Breast epithelium (tissue), 4 donors: Measurements from ENCODE around the gene GRPR. TPM values are rescaled to one million over a fixed set of nuclear protein-coding genes. Genes with fewer than 3 reads are reported as not detected.

Experiments used
- DNase-seq, 2 donors: peaks; one replicate each; pipeline ENCODE4 v3.0.0-alpha.2; 2019; ENCODE audit warnings: low spot score in 2 of 2
- H3K27ac ChIP-seq, 2 donors: fragments of 200-600 bp; sonication (generic) in 1 of 2; one replicate each; pipeline ENCODE4 v1.5.1; 2016 to 2019; ENCODE audit warnings: mild to moderate bottlenecking in 1 of 2
- H3K27me3 ChIP-seq, 2 donors: fragments of 200-600 bp; sonication (generic) in 1 of 2; one replicate each; pipeline versions ENCODE4 v1.5.1 to v1.6.0; 2017 to 2019; ENCODE audit warnings: control low read depth in 1 of 2, mild to moderate bottlenecking in 1 of 2
- H3K36me3 ChIP-seq: fragments of 200-600 bp; one replicate; pipeline ENCODE4 v1.5.1; 2019
- H3K4me1 ChIP-seq, 2 donors: fragments of 200-600 bp; sonication (generic); one replicate each; pipeline ENCODE4 v1.5.1; 2016 to 2019; ENCODE audit warnings: control low read depth in 1 of 2
- H3K4me3 ChIP-seq, 3 donors: fragments of 200-600 bp; sonication (generic); 1 replicate in 2 of 3; 2 replicates in 1 of 3; pipeline ENCODE4 v1.5.1; 2016 to 2019; ENCODE audit warnings: mild to moderate bottlenecking in 3 of 3, moderate library complexity in 2 of 3
- H3K9me3 ChIP-seq, 2 donors: fragments of 200-600 bp; sonication (generic) in 1 of 2; one replicate each; pipeline ENCODE4 v1.5.1; 2016 to 2019; ENCODE audit warnings: control low read depth in 1 of 2
- POLR2A ChIP-seq: fragments of 450-650 bp; IDR thresholded peaks from one replicate; pipeline ENCODE4 v1.6.1; 2016; ENCODE audit warnings: antibody characterized with exemption, mild to moderate bottlenecking, moderate library complexity
- POLR2AphosphoS5 ChIP-seq, 3 donors: sonication (generic); formaldehyde crosslinking; IDR thresholded peaks; one replicate each; pipeline ENCODE4 v1.6.1; 2017; ENCODE audit warnings: antibody characterized with exemption in 3 of 3
- intact Hi-C: fragments of 100-400 bp; cut with DNase I; formaldehyde crosslinking; loops from one replicate; pipeline ENCODE4 v1.15.1; 2023; ENCODE audit warnings: low total_unique reads
- total RNA-seq, 3 donors: library from RNA; depleted of rRNA; stranded (reverse); fragments of >200 nt; gene quantifications; one replicate each; pipeline ENCODE4 v1.1.0, GENCODE V29; 2016
- TF ChIP-seq, protein P1 (sequence below), 3 donors: fragments of 450-650 bp; IDR thresholded peaks; one replicate each; pipeline ENCODE4 v1.5.1; 2016 to 2017; ENCODE audit warnings: antibody characterized with exemption in 3 of 3, mild to moderate bottlenecking in 3 of 3, moderate library complexity in 3 of 3

The GRPR gene
- total RNA-seq, 3 donors from 2014 or later = 5.3 to 6.2 TPM; not detected in 1

DNA sequence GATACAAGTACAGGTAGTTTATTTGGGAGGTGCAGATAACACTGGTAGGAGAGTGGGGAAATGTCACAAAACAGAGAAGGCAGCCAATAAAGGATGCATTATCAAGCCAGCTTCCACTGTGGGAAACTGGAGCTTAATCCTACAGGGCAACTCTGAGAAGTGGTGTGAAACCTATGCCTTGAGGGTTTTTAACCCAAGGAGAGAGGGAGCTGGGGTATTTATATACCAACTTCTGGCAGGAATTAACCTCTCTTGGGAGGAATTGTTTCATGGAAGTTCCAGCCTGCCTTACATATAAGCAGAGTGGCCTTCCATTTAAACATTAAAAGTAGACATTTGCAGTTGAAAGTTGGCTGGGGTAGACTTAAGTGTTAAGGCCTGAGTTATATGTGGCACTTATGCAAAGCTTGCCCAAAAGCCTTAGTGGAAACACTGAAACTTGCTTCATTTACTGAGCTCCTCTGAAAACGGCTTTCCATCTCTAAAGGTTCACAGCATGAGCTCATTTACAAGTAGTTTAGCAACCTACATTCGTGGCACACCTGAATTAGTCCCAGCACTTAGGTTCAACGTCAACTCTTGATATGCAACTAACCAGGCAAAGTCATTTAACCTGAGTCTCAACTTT, 63.1 kb downstream of the GRPR start:
- Histone ChIP-seq H3K36me3 (no peaks in the 10 kb centered on the region), H3K9me3 (no peaks in the 10 kb centered on the region), H3K27ac (no peak overlapping the region), H3K4me3 (no peak overlapping the region), H3K4me1 (no peaks in the 10 kb centered on the region), H3K27me3 (peaks cover 0 to 21% of the 10 kb centered on the region in 2 donors)
- DNase-seq = no peak
- TF ChIP-seq POLR2AphosphoS5 (IDR thresholded peaks at IDR 0.05) (no peak), POLR2A (no peak)
- TF ChIP-seq, protein P1, sequence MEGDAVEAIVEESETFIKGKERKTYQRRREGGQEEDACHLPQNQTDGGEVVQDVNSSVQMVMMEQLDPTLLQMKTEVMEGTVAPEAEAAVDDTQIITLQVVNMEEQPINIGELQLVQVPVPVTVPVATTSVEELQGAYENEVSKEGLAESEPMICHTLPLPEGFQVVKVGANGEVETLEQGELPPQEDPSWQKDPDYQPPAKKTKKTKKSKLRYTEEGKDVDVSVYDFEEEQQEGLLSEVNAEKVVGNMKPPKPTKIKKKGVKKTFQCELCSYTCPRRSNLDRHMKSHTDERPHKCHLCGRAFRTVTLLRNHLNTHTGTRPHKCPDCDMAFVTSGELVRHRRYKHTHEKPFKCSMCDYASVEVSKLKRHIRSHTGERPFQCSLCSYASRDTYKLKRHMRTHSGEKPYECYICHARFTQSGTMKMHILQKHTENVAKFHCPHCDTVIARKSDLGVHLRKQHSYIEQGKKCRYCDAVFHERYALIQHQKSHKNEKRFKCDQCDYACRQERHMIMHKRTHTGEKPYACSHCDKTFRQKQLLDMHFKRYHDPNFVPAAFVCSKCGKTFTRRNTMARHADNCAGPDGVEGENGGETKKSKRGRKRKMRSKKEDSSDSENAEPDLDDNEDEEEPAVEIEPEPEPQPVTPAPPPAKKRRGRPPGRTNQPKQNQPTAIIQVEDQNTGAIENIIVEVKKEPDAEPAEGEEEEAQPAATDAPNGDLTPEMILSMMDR (IDR thresholded peaks at IDR 0.05) = no peak
- intact Hi-C loops = no loop called here

DNA sequence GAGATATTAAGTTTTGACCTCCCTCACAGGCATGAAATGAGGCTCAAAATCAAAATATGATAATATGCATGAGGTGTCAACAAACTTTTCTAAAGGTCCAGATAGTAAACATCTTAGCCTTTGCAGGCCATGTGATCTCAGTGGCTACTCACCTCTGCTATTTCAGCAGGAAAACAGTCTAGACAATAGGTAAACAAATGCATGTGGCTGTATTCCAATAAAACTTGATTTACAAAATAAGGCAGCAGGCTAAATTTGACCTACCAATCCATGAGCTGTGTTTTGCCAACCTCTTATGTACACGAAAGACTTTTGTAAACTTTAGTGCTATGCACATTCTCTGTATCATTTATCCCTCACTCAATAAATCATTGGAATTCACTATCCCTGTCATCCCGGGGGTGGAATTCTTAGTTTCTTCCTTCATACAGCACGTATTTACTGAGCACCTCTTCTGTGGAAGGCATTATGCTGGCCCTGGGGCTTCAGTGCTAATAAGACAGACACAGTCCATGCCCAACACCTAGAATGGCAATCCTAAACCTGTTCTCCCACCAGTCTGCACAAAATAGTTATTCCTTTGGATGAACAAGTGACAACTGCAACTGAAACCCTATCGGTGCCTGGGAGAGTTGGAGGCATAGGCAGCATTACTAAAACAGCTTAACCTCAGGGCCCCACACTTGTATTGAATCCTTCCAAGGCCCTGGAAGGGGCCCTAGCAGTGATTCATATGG, 63.8 kb downstream of the GRPR start:
- intact Hi-C loops = no loop called here
- Histone ChIP-seq H3K9me3 (no peaks in the 10 kb centered on the region), H3K4me1 (no peaks in the 10 kb centered on the region)

GRCh38 chrX:16188687-16189086, 65.3 kb downstream of the GRPR start:
- DNase-seq = no peak
- Histone ChIP-seq H3K4me1 (no peaks in the 10 kb centered on the region), H3K27ac (no peak overlapping the region), H3K27me3 (peaks cover 0 to 26% of the 10 kb centered on the region in 2 donors), H3K9me3 (no peaks in the 10 kb centered on the region), H3K4me3 (no peak overlapping the region), H3K36me3 (no peaks in the 10 kb centered on the region)
- TF ChIP-seq POLR2A = no peak
- TF ChIP-seq, protein P1 (IDR thresholded peaks at IDR 0.05) = no peak
- no peak for TF ChIP-seq POLR2AphosphoS5 (IDR thresholded peaks at IDR 0.05)
- intact Hi-C loops = no loop called here

More for the DNA sequence above, 63.8 kb downstream of the GRPR start:
- no peaks in the 10 kb centered on the region for H3K36me3 ChIP-seq
- peaks cover 0 to 21% of the 10 kb centered on the region in 2 donors for H3K27me3 ChIP-seq
- no peak overlapping the region for H3K4me3 ChIP-seq
- no peak overlapping the region for H3K27ac ChIP-seq
- no peak for DNase-seq
- TF ChIP-seq, protein P1 (IDR thresholded peaks at IDR 0.05) = no peak
- TF ChIP-seq POLR2A = no peak
- no peak for TF ChIP-seq POLR2AphosphoS5 (IDR thresholded peaks at IDR 0.05)

GRCh38 chrX:16191605-16192004, 68.2 kb downstream of the GRPR start:
- no peaks in the 10 kb centered on the region for H3K36me3 ChIP-seq
- H3K27me3 ChIP-seq = peaks cover 0 to 18% of the 10 kb centered on the region in 2 donors
- H3K4me1 ChIP-seq = no peaks in the 10 kb centered on the region
- no peak overlapping the region for H3K27ac ChIP-seq
- H3K9me3 ChIP-seq = no peaks in the 10 kb centered on the region
- intact Hi-C loops = no loop called here
- TF ChIP-seq, protein P1 (IDR thresholded peaks at IDR 0.05) = no peak
- TF ChIP-seq POLR2A (no peak), POLR2AphosphoS5 (IDR thresholded peaks at IDR 0.05) (no peak)
- DNase-seq = no peak
- H3K4me3 ChIP-seq = no peak overlapping the region

DNA sequence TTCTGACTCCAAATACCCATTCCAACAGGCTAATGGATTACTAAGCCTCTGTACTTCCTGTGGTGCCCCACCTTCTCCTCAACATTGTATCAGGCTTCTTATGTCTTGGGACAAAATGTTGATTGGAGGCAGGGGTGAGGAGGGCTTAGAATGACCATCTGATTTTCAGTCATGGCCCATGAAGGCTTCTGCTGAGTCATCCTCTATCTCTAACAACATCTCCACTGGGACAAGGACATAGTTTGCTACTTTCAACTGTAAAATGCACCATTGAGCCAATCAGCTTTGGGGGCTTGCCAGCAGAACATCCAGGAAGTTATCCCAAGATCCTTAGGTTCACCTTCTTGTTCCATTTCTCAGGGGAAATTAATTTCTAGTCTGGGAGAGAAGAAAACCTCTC, 73.5 kb downstream of the GRPR start:
- Histone ChIP-seq H3K36me3 (no peaks in the 10 kb centered on the region), H3K27me3 (peaks cover 0 to 36% of the 10 kb centered on the region in 2 donors), H3K4me3 (no peak overlapping the region), H3K27ac (no peak overlapping the region), H3K9me3 (no peaks in the 10 kb centered on the region), H3K4me1 (no peaks in the 10 kb centered on the region)
- intact Hi-C loops = no loop called here
- DNase-seq = no peak
- no peak for TF ChIP-seq POLR2A
- TF ChIP-seq, protein P1 (IDR thresholded peaks at IDR 0.05) = no peak
- no peak for TF ChIP-seq POLR2AphosphoS5 (IDR thresholded peaks at IDR 0.05)
